T-helper 1 cell treated with Interleukin-12 subunit alpha and Interleukin-12 subunit beta and Interleukin-4 antibody, amounts not matched to agents 30 ng/mL and 1 ng/mL, for 36 hours (primary cell): ENCODE measurements around the gene IFNGR1. TPM values are rescaled to one million over a fixed set of nuclear protein-coding genes. Genes with fewer than 3 reads are reported as not detected.

ENCODE experiments used
- intact Hi-C: fragments of 100-400 bp; cut with micrococcal nuclease; formaldehyde crosslinking; loops from one replicate; pipeline ENCODE4 v1.15.1; 2024
- total RNA-seq: library from RNA; stranded (reverse); gene quantifications from 2 replicates; pipeline ENCODE4 v1.2.3, GENCODE V29; 2022

IFNGR1 gene
- total RNA-seq, 1 donor from 2014 or later: 39.8 TPM

DNA sequence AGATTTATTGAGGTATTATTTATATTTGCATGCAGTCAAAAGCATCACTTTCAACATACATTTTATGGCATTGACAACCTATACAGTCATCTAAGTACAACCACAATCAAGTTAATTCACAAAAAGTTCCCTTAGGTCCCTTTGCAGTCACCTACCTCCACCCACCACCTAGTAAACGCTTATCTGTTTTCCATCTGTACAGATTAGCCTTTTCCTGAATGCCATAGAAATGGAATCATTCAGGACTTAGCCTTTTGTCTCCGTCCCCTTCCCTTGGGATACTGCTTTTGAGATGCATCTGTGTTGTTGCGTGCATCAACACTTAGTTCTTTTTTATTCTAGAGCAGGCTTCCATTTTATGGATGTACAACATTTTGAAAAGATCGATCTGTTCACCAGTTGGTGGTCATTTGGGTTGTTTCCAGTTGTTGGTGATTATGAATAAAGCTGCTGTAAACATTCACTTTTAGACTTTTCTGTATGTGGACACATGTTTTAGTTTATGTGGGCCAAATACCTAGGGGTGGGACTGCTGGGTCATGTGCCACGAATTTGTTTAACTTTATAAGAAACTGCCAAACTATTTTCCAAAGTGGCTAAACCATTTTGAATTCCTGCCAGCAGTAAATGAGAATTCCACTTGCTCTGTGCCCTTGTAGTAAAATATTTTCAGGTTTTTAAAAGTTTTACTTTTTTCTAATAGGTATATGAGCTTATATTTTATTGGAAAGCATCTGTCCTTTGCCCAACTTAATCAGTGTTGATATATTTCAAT is 17.6 kb upstream of the IFNGR1 start:
- intact Hi-C loops: no loop called here

GRCh38 chr6:137235686-137236085 is 16.5 kb upstream of the IFNGR1 start:
- intact Hi-C loops: no loop called here

GRCh38 chr6:137233911-137234863 is 15.0 kb upstream of the IFNGR1 start:
- intact Hi-C loops: loop anchor here (1.0 to 5.0 kb wide), 5 partner anchors 9 to 140 kb away; partner anchors contain the start of gene IFNGR1

GRCh38 chr6:137231895-137232294 is 12.7 kb upstream of the IFNGR1 start:
- intact Hi-C loops: loop anchor here (1.0 to 5.0 kb wide), 3 partner anchors 65 to 130 kb away; no protein-coding TSS in a partner anchor

DNA sequence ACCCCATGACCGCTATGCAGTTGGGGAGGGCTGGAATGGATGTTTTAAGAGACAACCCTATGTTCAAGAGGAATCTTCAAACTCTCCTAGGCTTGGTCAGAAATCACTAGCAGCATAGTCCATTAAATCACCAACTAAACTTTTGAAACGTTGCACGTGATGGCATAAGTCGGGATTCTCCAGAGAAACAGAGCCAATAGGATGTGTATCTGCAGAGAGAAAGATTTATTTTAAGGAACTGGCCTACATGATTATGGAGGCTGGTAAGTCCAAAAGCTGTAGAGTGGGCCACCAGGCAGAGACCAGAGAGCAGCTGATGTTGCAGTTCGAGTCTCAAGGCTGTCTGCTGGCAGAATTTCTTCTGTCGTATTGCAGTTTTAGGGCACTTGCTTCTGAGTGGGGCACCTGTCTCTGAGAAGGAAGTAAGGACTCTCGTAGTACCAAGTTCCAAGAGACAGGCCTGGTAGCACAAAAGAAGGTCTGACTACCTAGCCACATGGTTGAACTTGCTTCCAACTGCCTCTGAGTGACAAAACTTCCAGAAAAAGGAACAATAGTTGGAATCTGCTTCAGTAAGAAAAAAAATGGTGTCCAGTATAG is 11.9 kb upstream of the IFNGR1 start:
- intact Hi-C loops: loop anchor here (5.0 kb wide), 1 partner anchor 131 kb away; no protein-coding TSS in a partner anchor

GRCh38 chr6:137230547-137230946 is 11.4 kb upstream of the IFNGR1 start:
- intact Hi-C loops: loop anchor here (5.0 kb wide), 1 partner anchor 132 kb away; no protein-coding TSS in a partner anchor

- intact Hi-C loops: no loop called here
Measured at GRCh38 chr6:137229075-137229759, 10.0 kb upstream of the IFNGR1 start.

DNA sequence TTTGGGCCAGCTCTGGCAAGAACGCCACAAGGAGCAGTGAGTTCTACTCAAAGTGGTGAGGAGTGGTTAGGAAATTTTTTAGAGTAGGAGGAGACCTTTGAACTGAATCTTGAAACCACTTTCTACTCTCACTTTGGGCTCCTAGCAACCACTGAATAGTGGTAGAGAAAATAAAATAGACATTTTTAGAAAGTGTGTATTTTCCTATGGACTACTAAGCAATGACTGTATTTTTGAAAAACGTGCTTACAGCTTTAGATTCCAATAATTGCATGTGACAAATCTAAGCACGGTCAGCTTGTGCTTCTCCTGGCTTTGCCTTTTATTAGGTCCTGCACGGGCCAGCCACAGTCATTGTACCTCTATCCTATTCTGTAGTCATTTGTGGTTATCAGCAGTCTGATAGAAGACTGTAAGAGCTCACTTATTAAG is 8.7 kb upstream of the IFNGR1 start:
- intact Hi-C loops: no loop called here

GRCh38 chr6:137226697-137227096 is 7.5 kb upstream of the IFNGR1 start:
- intact Hi-C loops: no loop called here

GRCh38 chr6:137224799-137225198 is 5.6 kb upstream of the IFNGR1 start:
- intact Hi-C loops: loop anchor here (1.0 kb wide), 1 partner anchor 10 kb away; no protein-coding TSS in a partner anchor

- intact Hi-C loops: no loop called here
Measured at GRCh38 chr6:137223370-137224131, 4.4 kb upstream of the IFNGR1 start.

DNA sequence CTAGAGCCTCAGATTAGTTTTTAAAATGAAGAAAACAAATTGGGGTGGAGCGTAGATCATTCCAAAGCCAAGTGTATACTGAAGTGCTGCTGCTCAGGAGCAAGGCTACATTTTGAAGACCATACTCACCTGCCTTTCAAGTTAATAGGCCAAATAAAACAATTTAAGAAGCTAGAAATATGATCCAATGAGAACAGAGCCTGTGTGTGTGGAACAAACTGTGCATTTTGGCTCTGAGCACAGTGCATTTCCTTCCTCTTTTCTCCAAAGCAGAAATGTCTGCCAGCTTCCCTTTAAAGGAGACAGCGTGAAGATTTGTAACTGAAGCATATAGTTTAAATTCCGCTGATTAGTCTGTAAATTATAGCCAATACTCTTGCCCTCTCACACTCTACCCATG is 3.2 kb upstream of the IFNGR1 start:
- intact Hi-C loops: no loop called here

DNA sequence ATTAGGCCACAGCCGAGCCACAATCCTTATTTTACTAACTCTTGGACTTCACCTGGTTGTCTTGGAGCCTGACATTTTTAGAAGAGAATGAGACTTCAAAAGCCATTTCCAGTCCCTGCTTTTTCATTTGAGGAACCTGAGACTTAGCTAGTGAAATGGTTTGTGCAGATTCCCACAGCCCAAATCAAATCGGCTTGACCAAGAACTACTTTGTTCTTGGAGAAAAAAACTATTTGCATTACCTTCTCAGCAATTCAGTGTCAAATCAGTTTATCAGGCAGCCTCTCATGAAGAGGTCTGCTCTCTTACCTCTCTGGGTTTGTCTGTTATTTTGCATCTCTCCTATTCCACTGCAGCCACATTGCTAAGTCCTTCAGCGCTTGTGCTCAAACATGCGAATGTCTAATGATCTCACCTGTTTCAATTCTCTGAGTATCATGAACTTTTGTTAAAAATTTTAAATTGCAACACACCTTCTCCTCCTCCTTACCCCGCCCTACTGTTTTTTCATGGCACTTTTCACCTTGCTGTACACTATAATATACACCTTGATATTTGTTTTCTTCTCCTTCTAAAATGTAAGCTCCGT is 573 bp upstream of the IFNGR1 start:
- intact Hi-C loops: loop anchor here (1.0 to 10.0 kb wide), 9 partner anchors 15 to 1183 kb away; partner anchors contain the start of genes BCLAF1 and HEBP2

GRCh38 chr6:137218473-137218916 is 690 bp downstream of the IFNGR1 start:
- intact Hi-C loops: loop anchor here (1.0 to 10.0 kb wide), 11 partner anchors 54 to 1184 kb away; partner anchors contain the start of genes BCLAF1, HEBP2 and PEX7

GRCh38 chr6:137217801-137218472 is 1.2 kb downstream of the IFNGR1 start:
- intact Hi-C loops: loop anchor here (1.0 to 10.0 kb wide), 11 partner anchors 53 to 1184 kb away; partner anchors contain the start of genes BCLAF1, HEBP2 and PEX7

GRCh38 chr6:137216875-137217553 is 2.2 kb downstream of the IFNGR1 start:
- intact Hi-C loops: loop anchor here (5.0 to 10.0 kb wide), 3 partner anchors 608 to 1185 kb away; partner anchors contain the start of genes BCLAF1 and HEBP2

DNA sequence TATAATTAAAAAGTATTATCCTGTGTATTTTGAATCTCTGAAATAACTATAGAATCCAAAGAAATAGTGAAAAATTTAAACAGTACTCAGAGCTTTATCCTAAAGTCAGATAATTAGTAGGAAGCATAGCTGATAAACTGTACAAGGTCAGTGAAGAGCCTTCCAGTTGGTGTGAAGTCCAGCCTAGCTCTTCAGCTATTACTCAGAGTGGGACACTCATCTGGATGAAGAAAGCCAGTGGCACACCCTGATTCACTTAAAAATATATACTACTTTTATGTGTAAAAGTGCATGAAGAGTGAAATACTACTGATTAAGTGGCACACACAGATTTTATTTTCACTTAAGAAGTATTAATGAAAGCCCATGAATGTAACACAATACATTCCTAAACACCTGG is 3.1 kb downstream of the IFNGR1 start:
- intact Hi-C loops: loop anchor here (5.0 to 10.0 kb wide), 3 partner anchors 609 to 1186 kb away; partner anchors contain the start of genes BCLAF1 and HEBP2

DNA sequence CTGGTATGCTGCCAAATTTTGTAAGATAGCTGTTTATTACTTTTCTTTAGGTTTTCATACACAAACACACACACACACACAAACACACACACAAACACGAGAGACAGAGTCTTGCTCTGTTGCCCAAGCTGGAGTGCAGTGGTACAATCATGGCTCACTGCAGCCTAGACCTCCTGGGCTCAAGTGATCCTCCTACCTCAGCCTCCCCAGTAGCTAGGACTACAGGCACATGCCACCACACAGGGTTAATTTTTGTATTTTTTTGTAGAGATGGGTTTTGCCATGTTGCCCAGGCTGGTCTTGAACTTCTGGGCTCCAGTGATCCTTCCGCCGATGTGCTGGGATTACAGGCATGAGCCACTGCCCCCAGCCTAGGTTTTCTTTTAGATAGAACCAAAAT is 3.6 kb downstream of the IFNGR1 start:
- intact Hi-C loops: loop anchor here (5.0 to 10.0 kb wide), 3 partner anchors 609 to 1187 kb away; partner anchors contain the start of genes BCLAF1 and HEBP2
